Neural progenitor cell (in vitro differentiated cells): ENCODE data around the gene VOPP1.

Source experiments
- EZH2 ChIP-seq: fragments of 200-600 bp; sonication (generic); IDR thresholded peaks from 2 replicates; pipeline ENCODE4 v1.6.1; 2017; ENCODE audit warnings: antibody characterized with exemption, mild to moderate bottlenecking, moderate library complexity
- EZH2phosphoT487 ChIP-seq: fragments of 200-600 bp; sonication (generic); IDR thresholded peaks from 2 replicates; pipeline ENCODE4 v1.6.1; 2017; ENCODE audit warnings: antibody characterized with exemption
- TF ChIP-seq, protein P1 (sequence below): fragments of 200-600 bp; sonication (generic); IDR thresholded peaks from 2 replicates; pipeline ENCODE4 v1.5.1; 2017; ENCODE audit warnings: antibody characterized with exemption, mild to moderate bottlenecking

DNA sequence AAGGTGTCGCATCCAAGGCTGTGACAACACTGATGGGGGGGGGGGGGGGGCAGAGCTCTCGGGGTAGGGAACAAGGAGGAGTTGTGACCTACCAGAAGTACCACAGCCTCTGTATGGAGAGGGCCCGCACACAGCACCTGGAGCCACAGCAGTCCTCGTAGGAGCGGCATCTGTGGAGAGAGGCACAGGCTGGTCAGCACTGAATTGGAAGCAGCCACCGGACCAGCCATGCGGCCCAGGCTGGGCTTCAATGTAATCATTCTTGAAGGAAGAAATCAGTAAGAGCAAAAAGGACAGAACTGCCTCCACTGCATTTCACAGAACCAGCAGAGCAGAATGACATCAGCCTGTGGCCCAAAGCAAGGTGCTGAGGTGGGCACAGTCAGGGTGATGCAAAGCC is 74.8 kb downstream of the VOPP1 start:
- TF ChIP-seq, protein P1, sequence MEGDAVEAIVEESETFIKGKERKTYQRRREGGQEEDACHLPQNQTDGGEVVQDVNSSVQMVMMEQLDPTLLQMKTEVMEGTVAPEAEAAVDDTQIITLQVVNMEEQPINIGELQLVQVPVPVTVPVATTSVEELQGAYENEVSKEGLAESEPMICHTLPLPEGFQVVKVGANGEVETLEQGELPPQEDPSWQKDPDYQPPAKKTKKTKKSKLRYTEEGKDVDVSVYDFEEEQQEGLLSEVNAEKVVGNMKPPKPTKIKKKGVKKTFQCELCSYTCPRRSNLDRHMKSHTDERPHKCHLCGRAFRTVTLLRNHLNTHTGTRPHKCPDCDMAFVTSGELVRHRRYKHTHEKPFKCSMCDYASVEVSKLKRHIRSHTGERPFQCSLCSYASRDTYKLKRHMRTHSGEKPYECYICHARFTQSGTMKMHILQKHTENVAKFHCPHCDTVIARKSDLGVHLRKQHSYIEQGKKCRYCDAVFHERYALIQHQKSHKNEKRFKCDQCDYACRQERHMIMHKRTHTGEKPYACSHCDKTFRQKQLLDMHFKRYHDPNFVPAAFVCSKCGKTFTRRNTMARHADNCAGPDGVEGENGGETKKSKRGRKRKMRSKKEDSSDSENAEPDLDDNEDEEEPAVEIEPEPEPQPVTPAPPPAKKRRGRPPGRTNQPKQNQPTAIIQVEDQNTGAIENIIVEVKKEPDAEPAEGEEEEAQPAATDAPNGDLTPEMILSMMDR: no peak
- TF ChIP-seq EZH2 (no peak), EZH2phosphoT487 (no peak)
